ENCODE data around the gene MAB21L4.

Gene MAB21L4

DNA sequence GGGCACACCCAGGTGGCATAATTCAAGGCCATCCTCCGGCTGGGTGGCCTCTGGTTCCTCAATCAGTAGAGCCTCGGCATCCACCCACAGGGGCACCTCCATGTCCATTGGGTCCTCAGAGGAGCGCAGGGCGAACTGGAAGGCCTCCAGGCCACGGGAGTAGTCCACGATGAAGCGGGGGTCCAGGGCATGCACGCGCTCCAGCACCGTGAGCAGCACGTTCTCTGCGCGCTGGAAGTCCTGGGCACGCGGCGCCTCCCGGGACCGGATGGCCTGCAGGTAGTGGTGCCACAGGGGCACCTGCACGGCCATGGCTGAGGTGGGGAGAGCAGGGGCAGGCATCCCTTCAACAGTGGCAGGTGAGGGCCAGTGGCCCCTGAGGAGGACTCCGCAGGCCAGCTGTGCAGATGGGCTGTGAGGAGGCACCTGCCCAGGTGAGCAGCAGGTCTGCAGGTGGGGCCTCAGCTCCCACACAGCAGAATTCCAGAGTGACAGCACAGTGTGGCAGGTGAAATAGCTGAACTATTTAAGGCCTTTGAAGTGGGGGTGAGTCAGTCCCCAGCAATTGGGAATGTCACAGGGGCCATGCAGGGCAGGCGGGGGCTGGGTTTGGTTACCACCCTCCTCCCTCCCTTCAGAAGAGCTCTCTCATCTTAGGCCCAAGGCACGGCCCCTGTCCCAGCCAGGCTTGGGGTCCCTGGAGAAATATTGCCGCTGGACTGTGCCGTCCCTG lies at the start of gene MAB21L4:
TSS of gene MAB21L4 (minus strand) at position 501 of the 733 bp plus-strand sequence. CDS start at position 342, 159 bp downstream.
- DNase-seq (ENCODE audit: low read depth): no peak

DNA sequence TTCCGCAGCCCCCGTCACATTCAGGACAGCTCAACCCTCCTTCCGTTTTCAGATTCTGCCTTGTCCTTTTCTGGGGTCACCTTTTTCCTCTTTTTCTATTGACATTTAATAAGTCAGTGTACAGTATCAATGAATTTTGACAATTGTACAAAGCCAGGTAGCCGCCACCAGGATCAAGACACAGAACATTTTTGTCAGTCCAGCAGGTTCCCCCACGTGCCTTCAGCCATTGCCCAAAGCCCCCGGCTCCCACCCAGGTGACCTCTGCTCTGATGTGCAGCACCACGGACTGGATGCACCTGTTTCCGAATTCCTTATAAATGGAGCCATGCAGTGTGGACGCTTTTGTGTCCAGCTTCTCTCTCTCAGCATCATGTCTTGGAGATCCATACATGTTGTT lies 40.1 kb upstream of the MAB21L4 start:
- DNase-seq (ENCODE audit: low read depth): no peak

DNA sequence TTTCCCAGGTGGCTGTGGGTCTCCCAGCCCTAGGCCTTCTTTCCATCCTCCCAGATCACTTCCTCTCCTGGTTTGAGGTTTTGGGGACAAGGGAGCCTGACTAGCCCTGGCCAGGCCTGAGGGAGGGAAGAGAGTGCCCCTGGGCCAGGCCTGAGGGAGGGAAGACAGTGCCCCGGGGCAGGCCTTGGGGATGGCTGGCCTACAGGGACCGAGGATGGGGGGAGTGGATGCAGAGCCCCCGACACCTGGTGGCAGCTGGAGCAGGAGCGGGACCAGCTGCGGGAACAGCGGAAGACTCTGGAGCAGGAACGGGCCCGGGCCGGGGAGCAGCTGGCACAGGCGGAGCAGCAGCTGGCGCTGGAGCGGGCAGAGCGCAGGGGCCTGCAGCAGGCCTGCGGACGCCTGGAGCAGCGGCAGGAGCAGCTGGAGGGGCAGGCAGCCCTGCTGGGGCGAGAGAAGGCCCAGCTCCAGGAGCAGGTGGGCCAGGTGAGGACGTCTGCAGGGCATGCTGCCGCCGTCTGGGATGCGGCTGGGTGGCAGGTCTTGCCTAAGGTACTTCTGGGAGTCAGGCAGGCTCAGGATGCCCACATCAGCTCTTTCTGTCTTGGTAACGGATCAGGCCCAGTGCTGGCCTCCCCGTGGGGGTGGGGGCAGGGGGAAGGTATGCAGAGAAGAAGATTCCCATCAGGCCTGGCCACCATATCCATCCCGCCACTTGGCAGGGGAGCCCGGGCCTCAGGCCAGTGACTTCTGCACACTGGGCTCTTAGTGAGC lies 39.3 kb upstream of the MAB21L4 start:
- DNase-seq (ENCODE audit: low read depth): no peak

DNA sequence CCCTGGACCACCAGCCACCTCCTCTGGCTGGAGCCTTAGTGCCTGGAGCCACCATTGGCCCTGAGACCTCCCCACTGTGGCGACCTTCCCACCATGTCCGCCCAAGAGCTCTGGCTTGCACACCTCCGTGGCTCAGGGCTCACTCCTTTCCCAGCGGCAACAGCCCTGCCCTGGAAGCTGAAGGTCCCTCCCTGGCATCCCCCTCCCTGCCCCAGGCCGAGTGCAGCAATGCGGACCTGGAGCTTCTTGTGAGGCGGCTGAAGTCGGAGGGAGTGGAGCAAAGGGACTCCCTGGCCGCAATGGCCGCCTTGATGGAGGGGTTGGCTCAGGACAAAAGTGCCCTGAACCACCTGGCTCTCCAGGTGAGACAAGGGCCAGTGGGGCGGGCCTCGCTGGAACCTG lies 38.7 kb upstream of the MAB21L4 start:
- DNase-seq (ENCODE audit: low read depth): no peak

DNA sequence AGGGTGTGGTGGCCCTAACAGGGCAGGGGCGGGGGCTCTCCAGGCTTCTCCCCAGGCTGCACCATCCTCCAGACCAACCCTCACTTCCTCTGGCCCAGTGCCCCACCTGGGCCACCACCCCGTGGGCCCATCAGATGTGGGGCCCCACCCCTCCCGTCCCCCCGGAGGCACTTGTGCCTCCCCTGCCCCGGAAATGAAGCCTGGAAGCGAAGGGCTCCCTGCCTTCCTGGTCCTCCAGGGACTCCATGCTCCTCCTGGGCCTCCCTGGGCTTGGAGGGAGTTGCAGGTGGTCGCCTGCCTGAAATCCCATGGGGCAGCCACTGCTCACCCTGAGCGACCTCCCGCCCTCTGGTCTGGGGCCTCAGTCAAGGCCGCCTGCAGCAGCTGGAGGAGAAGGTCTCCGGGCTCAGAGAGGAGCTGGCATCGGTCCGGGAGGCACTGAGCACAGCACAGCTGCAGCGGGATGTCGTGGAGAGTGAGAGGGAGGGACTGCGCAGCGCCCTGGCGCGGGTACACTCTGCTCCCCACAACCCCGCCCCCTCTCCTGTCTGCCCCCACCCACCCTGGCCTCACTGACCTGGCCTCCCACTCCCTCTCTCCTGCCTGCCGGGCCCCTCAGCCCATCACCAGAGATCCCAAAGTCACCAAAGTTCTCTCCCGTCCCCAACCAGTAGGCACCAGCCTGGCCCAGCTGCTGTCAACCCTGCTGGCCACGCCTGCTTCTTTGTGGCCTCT lies 38.2 kb upstream of the MAB21L4 start:
- no peak for DNase-seq (ENCODE audit: low read depth)

DNA sequence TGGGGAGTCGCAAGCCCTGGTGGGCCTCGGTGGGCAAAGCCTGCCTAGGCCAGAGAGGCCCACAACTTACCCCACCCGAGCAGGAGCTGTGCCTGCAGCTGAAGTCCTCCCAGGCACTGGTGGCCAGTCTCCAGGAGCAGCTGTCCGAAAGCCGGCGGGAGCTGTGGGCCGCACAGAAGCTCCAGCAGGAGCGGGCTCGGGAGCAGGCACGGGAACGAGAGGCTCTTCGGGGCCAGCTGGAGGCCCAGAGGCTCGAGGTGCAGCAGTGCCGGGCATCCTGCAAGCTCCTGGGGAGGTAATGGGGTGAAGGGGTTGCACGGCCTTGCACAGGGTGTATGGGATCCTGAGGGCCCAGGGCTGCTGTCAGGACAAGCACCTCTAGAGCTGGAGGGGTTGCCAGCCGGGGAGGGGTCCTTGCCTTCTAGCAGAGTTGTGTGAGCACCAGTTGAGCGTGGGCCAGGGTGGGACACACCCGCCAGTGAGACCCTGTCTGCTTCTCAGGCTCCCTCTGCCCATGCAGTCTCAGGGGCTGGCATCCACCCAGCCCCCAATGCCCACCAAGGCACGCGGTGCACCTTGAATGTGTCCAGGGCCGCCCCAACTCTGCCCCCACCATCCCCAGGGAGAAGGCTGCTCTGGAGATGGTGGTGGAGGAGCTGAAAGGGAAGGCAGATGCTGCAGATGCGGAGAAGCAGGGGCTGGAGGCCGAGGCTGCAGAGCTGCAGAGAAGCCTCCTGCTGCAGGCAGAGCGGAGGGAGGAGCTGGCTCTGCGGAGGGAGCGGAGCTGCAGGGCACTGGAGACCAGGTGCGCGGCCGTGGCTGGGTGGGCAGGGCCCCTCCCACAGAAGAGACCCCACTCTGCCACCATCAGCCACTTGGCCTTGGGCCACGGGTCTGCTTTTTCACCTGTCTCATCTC lies 37.4 kb upstream of the MAB21L4 start:
- no peak for DNase-seq (ENCODE audit: low read depth)

DNA sequence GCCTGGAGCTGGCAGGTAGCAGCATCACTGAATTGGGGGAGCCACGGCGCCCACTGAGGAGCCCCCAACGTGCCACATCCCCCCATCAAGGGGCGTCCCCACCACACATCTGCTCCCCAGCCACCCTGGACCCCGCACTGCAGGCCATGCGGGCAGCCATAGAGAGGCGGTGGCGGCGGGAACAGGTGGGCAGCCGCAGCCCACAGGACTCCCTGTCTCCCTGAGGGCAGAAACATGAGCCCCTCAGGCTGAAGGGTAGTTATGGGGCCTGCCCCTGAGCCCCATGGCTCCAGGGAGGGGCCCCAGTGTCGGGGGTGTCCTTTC lies 36.7 kb upstream of the MAB21L4 start:
- no peak for DNase-seq (ENCODE audit: low read depth)

DNA sequence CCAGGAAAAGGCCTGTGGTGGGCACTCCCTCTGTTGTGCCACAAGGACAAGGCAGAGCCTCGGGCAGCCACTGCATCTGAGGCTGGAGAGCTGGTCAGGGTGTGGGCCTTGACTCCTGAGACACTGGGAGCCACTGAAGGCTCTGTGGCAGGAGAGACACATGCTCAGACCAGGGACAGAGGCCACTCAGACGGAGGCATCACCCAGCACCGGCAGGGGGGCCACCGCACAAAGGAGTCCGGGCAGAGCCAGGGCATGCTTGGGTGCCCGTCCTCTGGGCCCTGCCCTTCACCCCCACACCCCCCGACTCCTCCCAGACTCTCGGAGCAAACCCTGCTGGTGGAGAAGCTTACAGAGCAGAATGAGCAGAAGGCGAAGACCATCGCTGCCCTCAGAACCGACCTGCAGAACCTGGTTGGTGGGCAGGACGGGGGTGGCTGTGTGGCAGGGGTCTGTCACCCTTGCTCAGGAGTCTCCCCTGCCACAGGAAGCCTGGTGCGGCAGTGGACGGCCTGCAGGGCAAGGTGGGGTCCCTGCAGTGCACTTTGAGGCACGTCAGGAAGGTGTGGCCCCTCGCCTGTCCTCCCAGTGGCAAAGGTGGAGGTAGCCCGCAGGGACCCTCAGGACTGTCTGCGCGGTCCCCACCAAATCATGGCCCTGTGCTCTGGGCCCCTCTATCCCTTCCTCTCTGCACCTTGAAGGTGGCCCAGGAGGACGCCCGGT lies 36.2 kb upstream of the MAB21L4 start:
- no peak for DNase-seq (ENCODE audit: low read depth)

DNA sequence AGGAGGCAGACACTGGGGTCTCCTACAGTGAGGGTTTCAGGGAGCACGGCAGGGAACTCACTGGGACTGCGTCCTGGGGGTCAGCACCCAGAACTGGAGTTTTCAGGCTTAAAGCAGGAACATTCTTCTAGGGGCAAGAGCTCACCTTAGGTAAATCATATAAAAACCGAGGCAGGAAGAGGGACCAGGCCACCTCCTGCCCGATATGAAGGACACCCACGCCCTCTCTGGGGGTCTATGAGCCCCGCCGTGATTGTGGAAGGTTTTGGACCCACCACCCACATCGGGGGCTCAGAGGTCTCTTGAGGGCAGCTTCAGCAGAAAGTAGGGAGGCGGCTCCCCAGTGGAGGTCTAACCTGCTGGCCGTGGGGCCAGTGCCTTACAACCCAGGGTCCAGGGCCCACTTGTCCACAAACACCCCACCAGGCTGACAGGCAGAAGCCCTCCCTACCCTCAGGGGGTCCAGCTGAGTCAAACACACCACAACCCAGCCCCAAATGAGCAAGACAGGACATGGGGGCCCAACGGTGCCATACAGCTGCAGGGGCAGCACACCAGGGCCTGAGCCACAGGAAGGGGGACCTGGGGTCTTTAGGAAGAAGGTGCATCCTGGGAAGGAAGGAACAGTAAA lies 35.5 kb upstream of the MAB21L4 start:
- DNase-seq (ENCODE audit: low read depth): no peak

DNA sequence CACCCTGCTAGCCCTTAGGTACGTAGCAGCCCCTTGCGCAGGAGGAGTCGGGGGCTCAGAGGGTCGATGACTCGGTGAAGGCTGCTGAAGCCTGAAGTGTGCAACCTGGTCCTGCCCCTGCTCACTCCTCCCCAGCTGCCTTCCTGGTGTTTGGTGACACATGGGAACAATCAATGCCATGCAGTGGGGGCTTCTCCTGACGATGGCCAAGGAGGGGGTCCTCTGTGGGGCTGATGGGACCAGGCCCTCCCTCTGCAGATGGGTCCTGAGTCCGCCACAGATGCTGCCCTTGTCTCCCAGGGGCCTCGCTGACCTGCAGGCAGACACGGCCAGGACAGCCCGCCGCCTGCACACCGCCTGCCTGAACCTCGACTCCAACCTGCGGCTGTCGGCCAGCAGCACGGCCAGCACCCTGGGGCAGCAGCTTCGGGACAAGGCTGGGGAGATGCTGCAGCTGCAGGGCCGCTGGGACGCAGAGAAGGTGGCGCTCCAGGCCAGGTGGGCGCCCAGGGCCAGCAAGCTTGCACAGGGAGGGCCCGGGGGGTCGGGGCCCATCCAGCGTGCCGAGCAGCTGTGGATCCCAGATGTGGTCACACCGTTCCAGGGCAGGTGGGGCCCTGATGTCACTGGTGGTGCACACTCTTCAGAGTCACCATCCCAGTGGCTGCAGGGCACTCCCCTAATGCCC lies 34.8 kb upstream of the MAB21L4 start:
- no peak for DNase-seq (ENCODE audit: low read depth)

DNA sequence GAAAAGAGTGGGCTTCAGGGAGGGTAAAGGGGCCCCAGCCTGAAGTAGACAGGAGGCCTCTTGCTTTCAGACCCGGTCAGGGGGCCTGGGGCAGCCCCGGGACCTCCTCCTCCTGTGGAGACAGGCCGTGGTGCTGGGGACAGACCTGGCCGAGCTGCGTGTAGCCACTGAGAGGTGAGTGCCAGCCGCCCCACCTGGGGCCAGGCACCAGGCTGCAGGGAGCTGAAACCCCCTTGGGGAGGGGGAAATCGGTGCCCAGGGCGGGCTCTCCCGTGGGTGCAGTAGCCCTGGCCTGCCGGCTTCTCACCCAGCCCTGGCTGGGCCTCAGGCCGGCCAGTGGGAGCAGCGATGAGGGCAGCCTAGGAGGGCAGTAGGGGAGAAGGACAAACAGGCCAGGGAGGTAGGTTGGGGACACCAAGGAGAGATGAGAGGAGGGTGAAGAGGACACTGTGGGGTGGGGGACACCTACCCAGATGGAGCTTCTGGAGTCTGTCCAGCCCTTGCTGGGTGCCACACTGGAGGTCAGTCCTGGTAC lies 34.2 kb upstream of the MAB21L4 start:
- no peak for DNase-seq (ENCODE audit: low read depth)

DNA sequence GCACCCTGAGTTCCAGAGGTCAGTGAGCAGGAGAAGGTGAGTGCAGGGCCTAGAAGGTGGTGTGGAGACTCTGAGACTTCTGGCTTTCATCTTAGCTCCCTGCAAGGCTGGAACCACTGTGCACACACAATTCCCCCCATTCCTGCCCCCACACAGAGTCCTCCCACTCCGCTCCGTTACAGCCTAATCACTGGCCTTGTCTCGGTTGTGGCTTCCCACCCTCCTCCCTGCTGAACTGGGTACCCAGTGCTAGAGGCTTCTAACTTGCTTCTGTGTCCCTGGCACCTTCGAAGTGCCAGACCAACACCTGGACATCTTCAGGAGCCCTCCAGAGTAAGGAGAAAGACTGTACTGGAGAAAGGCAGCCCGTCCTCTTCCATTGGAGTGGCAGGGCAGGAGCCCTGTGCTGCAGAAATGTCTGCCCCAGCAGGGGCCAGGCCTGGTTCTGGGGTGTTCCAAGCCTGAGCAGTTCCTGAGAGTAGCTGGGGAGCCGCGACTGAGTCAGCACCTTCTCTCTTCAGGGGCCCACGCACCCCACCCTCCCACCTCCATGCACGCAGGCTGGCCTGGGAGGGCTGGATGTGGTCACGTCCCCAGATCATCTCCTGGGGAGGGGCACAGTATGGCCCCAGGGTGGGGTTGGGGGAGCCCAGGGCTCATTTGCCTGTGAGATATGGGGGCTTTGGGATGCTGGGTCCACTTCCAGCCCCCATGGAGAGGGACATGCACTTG lies 33.6 kb upstream of the MAB21L4 start:
- no peak for DNase-seq (ENCODE audit: low read depth)

DNA sequence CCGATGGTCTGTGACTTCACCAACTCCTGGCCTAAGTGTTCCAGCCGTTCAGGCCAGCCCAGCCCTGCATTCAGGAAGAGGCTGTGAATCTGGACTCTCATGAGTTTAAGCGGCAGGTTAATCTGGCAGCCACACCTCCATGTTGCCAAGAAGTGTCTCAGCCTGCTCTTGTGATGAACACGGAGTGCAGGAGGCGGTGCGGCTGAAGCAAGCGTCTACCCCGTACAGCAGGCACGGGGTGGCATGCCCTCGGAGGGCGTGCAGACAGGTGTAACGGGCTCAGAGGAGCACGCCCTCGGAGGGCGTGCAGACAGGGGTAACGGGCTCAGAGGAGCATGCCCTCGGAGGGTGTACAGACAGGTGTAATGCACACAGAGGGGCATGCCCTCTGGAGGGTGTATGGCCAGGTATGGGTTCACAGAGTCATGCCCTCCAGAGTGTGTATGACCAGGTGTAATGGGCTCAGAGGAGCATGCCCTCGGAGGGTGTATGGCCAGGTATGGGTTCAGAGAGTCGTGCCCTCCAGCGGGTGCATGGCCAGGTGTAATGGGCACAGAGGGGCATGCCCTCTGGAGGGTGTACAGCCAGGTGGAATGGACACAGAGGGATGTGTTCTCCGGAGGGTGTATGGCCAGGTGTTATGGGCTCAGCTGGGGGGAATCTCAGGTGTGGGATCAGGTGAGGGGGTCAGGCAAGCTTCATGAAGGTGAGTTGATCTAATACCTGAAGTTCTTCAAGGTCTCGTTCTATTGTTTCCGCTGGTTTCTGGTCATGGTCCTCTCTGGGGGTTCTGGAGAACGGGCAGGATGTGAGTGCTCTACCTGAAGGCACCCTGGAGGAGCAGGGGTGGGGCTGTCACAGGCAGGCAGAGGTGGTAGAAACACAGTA lies 32.8 kb upstream of the MAB21L4 start:
- DNase-seq (ENCODE audit: low read depth): no peak

DNA sequence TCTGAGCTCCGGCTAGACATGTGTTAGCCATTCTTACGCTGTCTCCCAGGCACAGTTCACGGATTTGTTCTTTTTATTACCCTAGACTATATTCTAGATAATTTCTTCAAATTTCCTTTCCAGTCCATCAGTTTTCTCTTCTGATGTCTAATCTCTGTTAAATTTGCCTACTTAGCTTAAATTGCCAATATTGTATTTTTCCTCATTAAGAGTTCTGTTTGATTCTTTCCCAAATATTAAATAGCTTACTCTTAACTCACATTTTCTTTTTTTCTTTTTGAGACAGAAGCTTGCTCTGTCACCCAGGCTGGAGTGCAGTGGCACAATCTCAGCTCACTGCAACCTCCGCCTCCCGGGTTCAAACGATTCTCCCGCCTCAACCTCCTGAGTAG lies 31.4 kb upstream of the MAB21L4 start:
- DNase-seq (ENCODE audit: low read depth): no peak

DNA sequence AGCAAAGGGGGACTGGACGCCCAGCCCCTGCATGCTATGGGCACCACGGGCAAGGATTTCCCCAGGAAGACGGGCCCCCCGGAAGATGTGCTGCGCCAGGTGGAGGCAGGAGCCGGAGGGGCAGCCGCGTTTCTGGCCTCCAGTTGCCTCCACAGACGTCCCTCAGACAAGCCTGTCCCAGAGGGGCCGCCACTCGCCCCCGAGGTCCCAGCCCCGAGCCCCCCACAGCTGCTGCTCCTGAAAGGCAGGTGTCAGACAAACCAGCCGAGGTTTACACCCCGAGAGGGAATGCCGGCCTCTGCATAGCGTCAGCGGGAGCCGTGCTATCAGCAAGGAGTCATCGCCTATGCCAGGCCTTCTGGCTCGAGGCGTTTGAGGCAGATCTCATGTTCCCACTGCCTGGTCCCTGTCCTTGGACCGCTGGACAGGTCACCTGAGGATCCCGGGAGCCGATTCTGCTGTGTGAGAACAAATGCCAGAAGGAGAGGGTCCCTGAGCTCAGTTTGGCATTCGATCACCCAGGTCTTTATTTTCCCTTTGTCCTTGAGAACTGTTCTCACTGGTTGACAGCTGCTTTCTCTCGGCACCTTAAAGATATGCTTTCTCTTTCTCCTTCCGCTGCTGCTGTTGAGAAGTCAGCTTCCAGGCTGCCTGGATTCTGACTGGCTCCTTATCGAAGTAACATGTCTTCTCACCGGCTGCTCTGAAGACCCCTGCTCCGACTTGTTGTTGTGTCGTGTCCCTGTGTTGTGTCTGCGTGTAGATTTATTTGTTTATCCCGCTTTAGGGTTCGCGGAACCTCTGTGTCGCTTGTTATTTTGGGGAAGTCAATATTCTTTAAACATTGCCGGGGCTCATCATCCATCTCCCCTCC lies 30.8 kb upstream of the MAB21L4 start:
- no peak for DNase-seq (ENCODE audit: low read depth)

DNA sequence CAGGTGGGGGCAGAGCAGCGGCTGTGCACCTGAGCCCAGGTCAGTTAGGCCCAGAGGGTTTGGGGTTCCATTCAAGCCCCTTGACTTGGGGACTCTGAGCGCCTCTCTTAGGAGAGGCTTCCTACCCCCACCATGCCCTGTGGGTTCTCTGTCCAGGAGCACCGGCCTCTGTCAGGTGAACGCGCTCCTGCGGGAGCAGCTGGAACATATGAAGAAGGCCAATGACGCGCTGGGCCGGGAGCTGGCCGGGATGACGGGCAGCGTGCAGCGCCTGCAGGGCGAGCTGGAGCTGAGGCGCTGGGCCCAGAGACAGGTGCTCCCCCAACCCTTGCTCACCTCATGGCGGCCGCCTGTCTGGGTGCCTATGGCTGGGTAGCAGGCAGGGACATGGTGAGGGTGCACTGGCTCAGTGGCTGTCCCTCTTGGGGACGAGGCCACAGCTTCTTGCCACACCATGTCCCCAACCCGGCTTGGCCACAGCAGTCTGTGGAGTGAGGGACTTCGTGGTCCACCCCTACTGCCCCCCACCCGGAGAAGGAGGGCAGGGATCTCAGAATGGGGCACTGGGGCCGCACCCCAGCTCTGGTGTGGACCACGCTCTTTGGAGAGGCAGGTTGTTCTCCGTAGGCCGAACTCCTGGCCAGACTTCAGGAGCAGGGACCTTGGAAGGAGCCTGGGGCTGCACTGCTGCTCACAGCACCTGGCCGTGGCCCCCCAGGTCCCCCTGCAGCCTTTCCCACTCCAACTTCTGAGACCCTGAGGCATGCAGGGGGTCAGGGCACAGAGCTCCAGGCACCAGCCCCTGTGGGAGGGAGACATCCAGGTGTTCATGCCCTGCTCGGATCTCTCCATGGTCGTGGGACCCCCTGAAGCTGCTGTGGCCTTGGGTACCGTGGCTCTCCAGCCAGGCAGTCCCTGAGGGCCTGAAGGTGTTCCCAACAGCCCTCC lies 29.9 kb upstream of the MAB21L4 start:
- no peak for DNase-seq (ENCODE audit: low read depth)

Data from activated gamma-delta T cell treated with anti-CD3 and anti-CD28 coated beads, Interleukin-2, amount 50 U/mL, for 16 hours (primary cell).